Stomach smooth muscle (tissue), 2 donors: ENCODE data around the gene ATE1.

Source experiments
- H3K27ac ChIP-seq: one replicate; pipeline ENCODE4 v1.7.0; 2013; ENCODE audit warnings: mild to moderate bottlenecking, low read length, inconsistent platforms
- H3K27me3 ChIP-seq, 2 donors: one replicate each; pipeline ENCODE4 v1.7.0; 2013; ENCODE audit warnings: low read length in 2 of 2; ENCODE audit not compliant: insufficient read depth in 2 of 2, control insufficient read depth in 1 of 2
- H3K36me3 ChIP-seq, 2 donors: one replicate each; pipeline ENCODE4 v1.7.0; 2013; ENCODE audit warnings: low read length in 2 of 2; ENCODE audit not compliant: control insufficient read depth in 2 of 2, insufficient read depth in 2 of 2
- H3K4me1 ChIP-seq: one replicate; pipeline ENCODE4 v1.7.0; 2013; ENCODE audit warnings: low read length; ENCODE audit not compliant: control insufficient read depth, insufficient read depth
- H3K4me3 ChIP-seq, 2 donors: one replicate each; pipeline ENCODE4 v1.7.0; 2013; ENCODE audit warnings: low read length in 2 of 2
- H3K9ac ChIP-seq, 2 donors: one replicate each; pipeline ENCODE4 v1.7.0; 2013; ENCODE audit warnings: low read length in 2 of 2, mild to moderate bottlenecking in 1 of 2
- H3K9me3 ChIP-seq, 2 donors: one replicate each; pipeline ENCODE4 v1.7.0; 2013; ENCODE audit warnings: low read length in 2 of 2; ENCODE audit not compliant: control insufficient read depth in 2 of 2
- donor health status: healthy.
- donor health status: Pancreatic carcinoma.

ATE1 gene

GRCh38 chr10:121797490-121797889, 130.3 kb downstream of the ATE1 start:
- Histone ChIP-seq H3K27ac (no peak overlapping the region), H3K36me3 (no peaks in the 10 kb centered on the region), H3K4me1 (no peaks in the 10 kb centered on the region), H3K27me3 (no peaks in the 10 kb centered on the region), H3K9me3 (no peaks in the 10 kb centered on the region), H3K9ac (no peak overlapping the region), H3K4me3 (no peak overlapping the region)

GRCh38 chr10:121796342-121796741, 131.5 kb downstream of the ATE1 start:
- Histone ChIP-seq H3K9ac (no peak overlapping the region), H3K27ac (no peak overlapping the region), H3K36me3 (no peaks in the 10 kb centered on the region), H3K9me3 (no peaks in the 10 kb centered on the region), H3K27me3 (no peaks in the 10 kb centered on the region), H3K4me3 (no peak overlapping the region), H3K4me1 (no peaks in the 10 kb centered on the region)

- Histone ChIP-seq H3K9me3 (no peaks in the 10 kb centered on the region), H3K4me1 (no peaks in the 10 kb centered on the region), H3K9ac (no peak overlapping the region), H3K27ac (no peak overlapping the region), H3K36me3 (peaks cover 6 to 8% of the 10 kb centered on the region in 2 donors), H3K4me3 (no peak overlapping the region), H3K27me3 (no peaks in the 10 kb centered on the region)
These were observed 135.6 kb downstream of the ATE1 start for GRCh38 chr10:121792198-121792597.

GRCh38 chr10:121791761-121792160, 136.1 kb downstream of the ATE1 start:
- H3K36me3 ChIP-seq = peaks cover 6 to 8% of the 10 kb centered on the region in 2 donors
- no peak overlapping the region for H3K4me3 ChIP-seq
- H3K4me1 ChIP-seq = no peaks in the 10 kb centered on the region
- no peak overlapping the region for H3K27ac ChIP-seq
- H3K9me3 ChIP-seq = no peaks in the 10 kb centered on the region
- no peak overlapping the region for H3K9ac ChIP-seq
- H3K27me3 ChIP-seq = no peaks in the 10 kb centered on the region

- Histone ChIP-seq H3K36me3 (peaks cover 6 to 8% of the 10 kb centered on the region in 2 donors), H3K4me3 (no peak overlapping the region)
These were observed 139.1 kb downstream of the ATE1 start for GRCh38 chr10:121788717-121789116.

GRCh38 chr10:121788115-121788514, 139.7 kb downstream of the ATE1 start:
- H3K27me3 ChIP-seq = no peaks in the 10 kb centered on the region
- H3K9ac ChIP-seq = no peak overlapping the region
- no peaks in the 10 kb centered on the region for H3K9me3 ChIP-seq
- no peak overlapping the region for H3K4me3 ChIP-seq
- no peak overlapping the region for H3K27ac ChIP-seq
- no peaks in the 10 kb centered on the region for H3K4me1 ChIP-seq
- H3K36me3 ChIP-seq = peaks cover 6 to 8% of the 10 kb centered on the region in 2 donors

More at GRCh38 chr10:121788717-121789116, 139.1 kb downstream of the ATE1 start:
- Histone ChIP-seq H3K27ac (no peak overlapping the region), H3K27me3 (no peaks in the 10 kb centered on the region), H3K9me3 (no peaks in the 10 kb centered on the region), H3K4me1 (no peaks in the 10 kb centered on the region), H3K9ac (no peak overlapping the region)

GRCh38 chr10:121787169-121787568, 140.7 kb downstream of the ATE1 start:
- no peak overlapping the region for H3K9ac ChIP-seq
- H3K4me3 ChIP-seq = no peak overlapping the region
- H3K36me3 ChIP-seq = peaks cover 6 to 8% of the 10 kb centered on the region in 2 donors
- no peaks in the 10 kb centered on the region for H3K4me1 ChIP-seq
- no peaks in the 10 kb centered on the region for H3K9me3 ChIP-seq
- H3K27ac ChIP-seq = no peak overlapping the region
- H3K27me3 ChIP-seq = no peaks in the 10 kb centered on the region

GRCh38 chr10:121783782-121784372, 144.0 kb downstream of the ATE1 start:
- H3K36me3 ChIP-seq = peaks cover 2 to 3% of the 10 kb centered on the region in 2 donors
- H3K4me3 ChIP-seq = no peak overlapping the region
- H3K27ac ChIP-seq = no peak overlapping the region
- H3K9ac ChIP-seq = no peak overlapping the region
- no peaks in the 10 kb centered on the region for H3K27me3 ChIP-seq
- H3K9me3 ChIP-seq = no peaks in the 10 kb centered on the region
- no peaks in the 10 kb centered on the region for H3K4me1 ChIP-seq

- H3K27ac ChIP-seq = no peak overlapping the region
- no peaks in the 10 kb centered on the region for H3K4me1 ChIP-seq
- H3K27me3 ChIP-seq = no peaks in the 10 kb centered on the region
- H3K9me3 ChIP-seq = no peaks in the 10 kb centered on the region
- no peak overlapping the region for H3K4me3 ChIP-seq
- H3K36me3 ChIP-seq = peaks cover 0 to 5% of the 10 kb centered on the region in 2 donors
- no peak overlapping the region for H3K9ac ChIP-seq
These were observed 146.7 kb downstream of the ATE1 start for GRCh38 chr10:121781101-121781500.

- H3K9me3 ChIP-seq = no peaks in the 10 kb centered on the region
- H3K4me3 ChIP-seq = no peak overlapping the region
- no peaks in the 10 kb centered on the region for H3K27me3 ChIP-seq
- no peak overlapping the region for H3K9ac ChIP-seq
- H3K36me3 ChIP-seq = peaks cover 0 to 4% of the 10 kb centered on the region in 2 donors
- H3K27ac ChIP-seq = no peak overlapping the region
- H3K4me1 ChIP-seq = no peaks in the 10 kb centered on the region
These were observed 153.0 kb downstream of the ATE1 start for GRCh38 chr10:121774813-121775212.

GRCh38 chr10:121774404-121774803, 153.4 kb downstream of the ATE1 start:
- Histone ChIP-seq H3K4me1 (no peaks in the 10 kb centered on the region), H3K27me3 (no peaks in the 10 kb centered on the region), H3K36me3 (peaks cover 0 to 3% of the 10 kb centered on the region in 2 donors), H3K9ac (no peak overlapping the region), H3K27ac (no peak overlapping the region), H3K4me3 (no peak overlapping the region), H3K9me3 (no peaks in the 10 kb centered on the region)
